ENCODE results near the gene SEC31A.

GRCh38 chr4:82850684-82851083, 40.3 kb downstream of the SEC31A start:
- TF ChIP-seq POLR2A (IDR thresholded peaks at IDR 0.05) (no peak), CTCF (IDR thresholded peaks at IDR 0.05) (no peak), POLR2AphosphoS5 (IDR thresholded peaks at IDR 0.05) (no peak), EP300 (IDR thresholded peaks at IDR 0.05) (no peak)

All from sigmoid colon (tissue), 4 donors.